ENCODE data around the gene P3H2.

Gene P3H2

DNA sequence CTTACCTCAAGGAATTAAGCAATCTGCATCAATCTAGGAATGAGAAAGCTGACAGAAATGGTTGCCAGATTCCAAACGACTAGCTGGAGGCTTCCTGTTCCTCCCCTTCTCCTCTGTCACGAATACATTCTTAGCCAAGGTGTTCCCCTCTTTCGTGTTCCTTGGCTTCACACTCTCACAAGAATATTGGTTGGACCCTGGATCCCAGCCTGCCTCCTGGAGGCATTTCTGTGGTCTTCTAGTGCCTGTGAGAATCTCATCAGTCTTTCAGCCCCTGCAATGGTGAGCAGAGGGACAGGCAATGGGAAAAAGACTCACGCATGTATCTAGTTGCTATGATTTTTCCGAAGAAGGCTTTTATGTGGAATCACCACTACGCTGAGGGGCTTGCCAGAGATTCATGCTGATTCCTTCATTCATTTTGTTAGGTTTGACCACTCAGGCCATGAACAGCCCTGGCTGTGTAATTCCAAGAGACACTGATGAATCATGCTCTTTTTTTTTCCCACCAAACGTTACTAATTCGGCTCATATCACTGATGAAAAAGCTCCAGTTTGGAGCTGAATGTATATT, 1.6 kb upstream of the P3H2 start:
- DNase-seq, result peak; percentile 13

DNA sequence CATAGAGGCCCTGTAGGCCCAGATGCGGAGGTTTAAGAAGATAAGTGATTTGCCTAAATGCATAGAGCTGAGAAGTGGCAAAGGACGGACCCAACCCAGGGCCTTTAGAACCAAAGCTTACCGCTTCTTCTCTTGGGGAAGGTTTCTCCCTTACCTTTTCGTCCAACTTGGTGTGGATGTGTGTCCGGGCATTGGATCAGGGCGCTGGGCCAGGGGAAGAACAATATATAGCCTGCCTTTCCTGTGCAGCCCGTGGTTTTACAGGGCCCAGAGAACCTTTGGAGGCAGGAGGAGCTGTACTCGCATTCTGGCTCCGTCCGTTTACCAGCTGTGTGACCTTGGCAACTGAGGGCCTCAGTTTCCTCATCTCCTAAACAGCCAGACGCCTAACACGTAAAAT, 686 bp upstream of the P3H2 start:
- DNase-seq, result no peak

DNA sequence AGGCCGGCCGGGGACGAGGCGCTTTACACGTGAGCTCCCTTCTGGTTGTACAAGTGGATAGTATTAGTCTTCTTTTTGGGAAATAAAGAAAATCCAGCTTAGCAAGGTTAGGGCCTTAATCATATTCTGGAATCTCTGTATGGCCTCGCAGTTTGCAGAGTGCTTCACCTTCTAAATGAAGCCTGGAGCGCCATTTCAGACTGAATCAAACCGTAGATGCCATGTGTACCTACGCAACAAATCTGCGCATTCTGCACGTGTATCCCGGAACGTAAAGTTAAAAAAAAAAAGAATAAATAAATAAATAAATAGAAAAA, 322 bp upstream of the P3H2 start:
- no peak for DNase-seq

DNA sequence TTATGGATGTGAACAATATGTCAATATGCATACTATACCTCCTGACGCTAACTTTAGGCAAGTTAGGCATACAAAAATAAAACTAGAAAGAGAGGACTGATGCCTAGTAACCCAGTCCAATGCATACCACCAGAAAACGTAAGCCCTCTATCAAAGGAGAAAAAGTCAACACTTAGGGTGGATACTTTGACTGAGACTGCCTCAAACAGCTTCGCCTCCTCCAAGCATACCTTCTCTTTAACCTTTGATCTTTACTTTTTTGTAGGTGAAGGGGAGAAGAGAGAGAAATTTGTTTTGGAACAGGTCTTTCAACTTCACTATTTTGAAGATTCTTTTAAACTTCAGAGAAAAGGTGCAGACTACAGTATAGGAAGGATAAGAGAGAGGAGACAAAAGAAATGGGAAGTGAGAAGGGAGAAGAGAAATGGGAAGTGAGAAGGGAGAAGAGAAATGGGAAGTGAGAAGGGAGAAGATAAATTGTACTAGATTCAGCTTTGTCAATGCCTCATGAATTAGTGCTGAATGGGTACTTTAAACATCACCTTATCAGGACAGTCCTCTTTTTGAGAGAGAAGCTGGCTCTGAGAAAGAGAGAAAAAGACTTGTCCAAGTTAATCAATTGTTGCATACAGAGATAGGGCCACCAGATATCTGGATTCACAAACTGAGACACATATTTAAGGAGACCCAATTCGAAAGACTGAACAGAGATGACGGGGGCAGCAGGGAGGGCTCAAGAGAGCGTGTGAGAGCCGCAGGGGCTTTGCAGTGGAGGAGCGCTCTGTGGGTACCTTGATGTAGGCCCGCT, 1.0 kb downstream of the P3H2 start:
- no peak for DNase-seq

DNA sequence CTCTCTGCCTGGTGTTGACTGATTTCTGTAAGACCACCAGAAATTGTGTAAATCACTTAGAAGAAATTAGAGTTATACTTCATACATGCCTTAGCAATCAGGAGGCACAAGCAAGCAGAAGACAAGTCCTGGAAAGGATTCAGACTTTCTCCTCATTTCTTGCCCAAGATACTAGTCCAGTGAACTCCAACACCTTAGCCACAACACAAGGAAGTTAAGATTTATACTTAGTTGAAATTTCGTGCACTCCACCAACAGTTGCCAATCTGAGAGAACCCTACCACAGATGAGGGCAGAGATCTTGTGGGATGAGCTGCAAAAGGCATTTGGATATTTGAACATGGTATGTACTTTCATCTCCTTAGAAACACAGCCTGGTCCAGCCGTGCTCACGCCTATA, 2.3 kb downstream of the P3H2 start:
- DNase-seq, result peak; percentile 16

DNA sequence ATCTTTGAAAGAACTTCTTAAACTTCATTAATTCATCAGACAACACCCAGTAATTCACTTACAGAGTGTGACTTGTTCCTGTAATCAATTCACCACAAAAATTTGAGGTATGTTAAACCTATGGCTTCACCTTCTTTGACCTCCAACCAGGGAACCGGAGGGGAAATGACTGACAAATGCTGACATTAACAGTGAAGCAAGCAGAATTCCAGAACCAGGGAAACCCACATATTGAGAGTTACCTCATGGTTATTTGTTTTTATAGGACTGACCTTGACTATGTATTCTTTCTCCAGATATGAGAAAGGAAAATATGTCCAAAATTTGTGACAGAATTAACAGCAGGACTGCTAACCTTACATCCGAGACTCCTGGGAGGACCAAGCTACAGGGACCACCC, 2.7 kb downstream of the P3H2 start:
- peak; percentile 29 for DNase-seq

DNA sequence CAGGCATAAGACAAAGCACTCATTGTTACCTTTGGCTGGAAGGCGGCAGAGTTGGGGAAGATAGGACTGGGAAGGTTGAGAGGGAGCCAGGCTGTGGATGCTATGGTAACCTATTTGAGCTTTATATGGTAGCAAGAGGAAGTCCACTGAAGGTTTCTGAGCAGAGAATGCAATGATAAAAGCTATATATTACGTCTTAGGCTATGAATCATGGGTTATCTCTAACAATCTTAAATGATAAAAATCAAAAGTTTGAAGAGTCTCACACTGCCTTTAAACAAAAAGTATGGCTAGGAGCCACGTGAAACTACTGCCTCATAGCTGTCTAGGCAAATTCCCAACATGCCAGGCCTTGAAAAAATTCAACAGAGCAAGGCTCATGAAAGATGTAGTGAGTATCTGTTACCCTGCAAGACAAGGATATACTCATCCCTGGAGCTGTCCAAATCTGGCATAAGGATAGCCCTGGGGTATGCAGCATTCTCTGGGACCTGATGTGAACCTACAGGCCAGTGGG, 4.1 kb downstream of the P3H2 start:
- DNase-seq, result peak; percentile 24

DNA sequence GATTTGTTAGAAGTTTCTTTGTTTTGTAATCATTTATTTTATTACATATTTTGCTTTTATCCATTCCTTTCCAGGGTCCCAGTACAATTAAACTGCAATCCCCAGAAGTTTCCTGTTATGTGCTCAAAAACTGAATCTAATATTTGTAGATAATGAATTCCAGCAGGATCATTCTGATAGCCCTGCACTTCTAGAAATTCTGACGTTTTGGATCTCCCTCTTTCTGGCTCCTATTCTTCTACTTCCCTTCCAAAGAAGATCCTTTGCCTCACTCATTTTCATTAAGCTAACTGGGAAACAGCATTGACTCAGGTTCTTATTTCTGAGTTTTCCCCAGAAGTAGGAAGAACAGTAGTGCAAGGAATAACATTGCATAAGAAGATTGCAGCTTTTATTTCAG, 9.9 kb downstream of the P3H2 start:
- DNase-seq, result peak; percentile 42

DNA sequence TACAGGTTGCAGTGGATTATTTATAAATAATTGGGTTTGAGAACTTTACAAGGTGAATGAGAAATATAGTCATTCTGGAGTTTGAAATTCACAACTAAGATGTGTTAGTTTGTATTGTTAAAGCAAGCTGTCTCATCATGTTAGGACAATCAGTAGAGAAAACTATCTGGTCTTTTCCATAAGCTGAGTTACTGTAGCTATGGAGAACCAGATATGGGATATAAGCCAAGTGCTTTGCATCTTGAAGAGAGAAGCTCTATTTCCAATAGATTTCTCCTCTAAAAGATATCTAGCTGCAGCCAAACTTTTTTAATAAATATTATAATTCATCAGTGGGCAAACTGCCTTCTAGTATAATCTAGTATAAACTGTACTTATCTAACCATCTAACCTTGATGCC, 11.3 kb downstream of the P3H2 start:
- peak; percentile 42 for DNase-seq

DNA sequence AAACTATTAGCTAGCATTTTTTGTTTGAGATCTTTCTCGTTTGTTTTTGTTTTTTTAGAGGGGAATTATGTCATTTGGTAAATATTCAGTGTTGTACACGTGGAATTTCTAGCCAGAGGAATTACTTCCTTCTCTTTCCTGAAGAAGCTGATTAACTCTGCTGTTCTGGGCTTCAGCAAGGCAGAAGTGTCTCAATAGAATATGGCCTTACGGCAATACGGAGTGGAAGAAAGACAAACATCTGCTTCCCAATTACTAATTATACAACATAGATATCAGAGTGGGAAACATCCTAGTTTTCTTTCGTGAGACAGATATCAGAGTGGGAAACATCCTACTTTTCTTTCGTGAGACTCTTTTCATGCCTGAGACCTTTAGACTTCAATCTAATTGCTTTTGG, 11.9 kb downstream of the P3H2 start:
- DNase-seq, result no peak

DNA sequence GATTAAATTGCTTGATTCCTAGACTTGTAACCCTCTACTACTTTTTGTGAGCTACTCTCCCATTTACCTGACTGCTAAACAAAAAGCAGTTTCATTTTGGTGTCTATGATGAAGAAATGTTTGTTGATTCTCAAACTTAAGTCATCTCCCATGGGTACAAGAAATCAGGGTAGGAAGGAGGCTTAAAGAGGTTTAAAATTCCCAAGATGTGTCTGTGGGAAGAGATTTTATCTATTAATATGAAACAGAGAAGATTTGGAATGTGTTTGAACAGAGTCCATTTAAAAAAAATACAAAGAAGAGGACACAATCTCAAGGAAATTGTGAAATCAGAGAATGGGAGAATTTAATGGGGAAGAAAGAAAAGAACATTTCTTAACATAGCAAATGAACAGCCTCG, 14.8 kb downstream of the P3H2 start:
- no peak for DNase-seq

DNA sequence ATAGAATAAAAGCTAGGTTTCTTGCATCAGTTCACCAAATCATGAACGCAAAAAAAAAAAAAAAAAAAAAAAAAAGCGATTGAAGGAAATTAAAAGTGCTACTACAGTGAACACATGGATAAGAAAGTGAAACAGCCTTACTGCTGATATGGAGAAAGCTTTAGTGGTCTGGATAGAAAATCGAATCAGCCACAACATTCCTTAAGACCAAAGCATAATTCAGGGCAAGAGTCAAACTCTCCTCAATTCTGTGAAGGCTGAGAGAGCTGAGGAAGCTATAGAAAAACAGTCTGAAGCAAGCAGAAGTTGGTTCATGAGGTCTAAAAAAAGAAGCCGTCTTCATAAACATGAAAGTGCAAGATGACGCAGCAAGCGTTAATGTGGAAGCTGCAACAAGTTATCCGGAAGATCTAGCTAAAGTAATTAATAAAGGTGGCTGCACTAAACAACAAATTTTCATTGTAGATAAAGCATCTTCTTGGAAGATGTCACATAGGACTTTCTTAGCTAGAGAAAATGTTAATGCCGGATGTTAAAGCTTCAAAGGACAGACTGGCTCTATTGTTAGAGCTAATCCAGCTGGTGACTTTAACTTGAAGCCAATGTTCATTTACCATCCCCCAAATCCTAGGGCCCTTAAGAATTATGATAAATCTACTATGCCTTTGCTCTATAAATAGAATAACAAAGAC, 19.2 kb downstream of the P3H2 start:
- peak; percentile 71 for DNase-seq

DNA sequence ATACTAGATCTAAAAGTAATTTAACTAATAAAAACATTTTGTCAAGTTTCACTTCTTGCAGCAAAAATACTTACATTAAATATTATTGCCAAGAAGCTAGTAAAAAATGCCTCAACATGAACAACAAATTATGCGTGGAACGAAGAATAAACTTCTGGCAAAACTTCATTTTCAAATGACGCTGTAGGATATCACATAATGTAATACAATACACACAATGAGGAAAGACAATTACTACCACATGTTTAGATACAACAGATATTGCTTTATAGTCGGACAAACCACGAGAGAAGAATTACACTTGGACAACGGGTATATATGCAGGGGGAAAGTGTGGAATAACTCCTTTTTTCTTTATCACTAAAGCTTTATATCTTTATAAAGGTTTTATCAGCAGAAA, 21.6 kb downstream of the P3H2 start:
- DNase-seq, result no peak

DNA sequence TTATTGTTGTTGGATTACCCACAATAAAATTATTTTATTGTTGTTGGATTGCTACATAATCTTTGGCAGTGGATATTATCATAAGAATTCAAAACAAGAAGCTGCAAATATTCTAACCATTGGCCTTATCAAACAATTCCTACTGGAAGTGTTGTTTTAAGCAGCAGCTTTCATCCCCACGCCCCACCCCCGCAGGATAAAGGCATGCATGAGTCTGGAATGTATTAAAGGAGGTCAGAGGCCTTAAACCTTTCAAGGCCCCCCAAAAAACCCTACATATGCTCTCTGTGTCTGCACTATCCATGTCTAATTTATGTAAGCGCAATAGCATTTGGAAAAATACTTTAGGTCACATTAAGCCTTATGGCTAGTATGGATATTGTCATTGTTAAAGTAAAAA, 23.1 kb downstream of the P3H2 start:
- no peak for DNase-seq

DNA sequence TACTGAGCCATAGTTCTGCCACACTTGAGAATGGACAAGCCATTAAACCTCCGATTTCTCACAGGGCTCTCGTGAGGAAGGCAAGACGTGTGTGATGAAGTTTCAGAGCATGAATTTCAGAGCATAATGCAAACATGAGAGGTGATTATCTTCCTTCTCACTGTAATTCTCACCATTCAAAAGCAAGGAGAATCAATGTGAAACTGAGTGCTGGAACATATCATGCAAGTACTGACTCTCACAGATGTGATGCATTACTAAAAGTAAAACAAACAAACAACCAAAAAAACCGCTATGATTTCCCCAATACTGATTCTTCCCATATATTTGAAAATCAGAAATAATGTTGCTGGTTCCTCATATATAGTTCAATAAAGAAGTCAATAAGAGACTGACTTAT, 23.7 kb downstream of the P3H2 start:
- no peak for DNase-seq

DNA sequence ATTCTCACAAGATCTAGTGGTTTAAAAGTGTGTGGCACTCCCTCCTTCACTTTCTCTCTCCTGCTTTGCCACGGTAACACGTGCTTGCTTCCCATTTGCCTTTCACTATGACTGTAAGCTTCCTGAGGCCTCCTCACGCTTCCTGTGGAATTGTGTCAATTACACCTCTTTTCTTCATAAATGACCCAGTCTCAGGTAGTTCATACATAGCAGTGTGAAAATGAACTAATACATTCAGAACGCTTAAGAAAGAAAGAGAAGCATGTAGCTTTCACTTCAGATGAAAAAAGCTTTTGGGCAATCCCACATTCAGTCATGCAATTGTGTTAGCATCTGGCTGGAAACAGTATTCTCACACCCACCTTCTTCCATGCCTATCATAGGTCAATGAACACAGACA, 24.4 kb downstream of the P3H2 start:
- no peak for DNase-seq

DNA sequence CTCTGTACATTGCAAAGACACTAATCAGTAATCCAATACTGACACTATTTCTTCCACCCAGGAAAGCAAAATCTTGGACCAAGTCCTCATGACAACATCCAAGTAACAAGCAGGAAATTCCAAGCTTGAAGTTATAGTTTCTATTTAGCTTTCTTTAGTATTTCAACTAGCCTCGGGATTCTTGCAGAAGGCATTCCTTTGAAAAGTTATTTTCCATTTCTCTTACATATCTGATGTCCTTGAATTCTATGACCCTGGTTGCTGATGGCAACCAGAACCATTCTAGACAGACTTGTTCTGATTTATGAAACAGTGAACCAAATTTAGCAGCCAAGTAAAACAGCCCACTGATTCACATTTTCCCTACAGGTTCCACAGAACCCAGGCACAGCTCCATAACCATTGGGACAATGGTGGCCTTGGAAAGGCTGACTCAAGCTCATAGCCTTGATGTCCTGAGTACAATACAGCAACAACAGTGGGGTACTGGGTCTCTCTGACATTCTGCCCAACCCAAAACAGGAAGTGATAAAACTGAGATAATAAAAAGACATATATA, 26.5 kb downstream of the P3H2 start:
- no peak for DNase-seq

DNA sequence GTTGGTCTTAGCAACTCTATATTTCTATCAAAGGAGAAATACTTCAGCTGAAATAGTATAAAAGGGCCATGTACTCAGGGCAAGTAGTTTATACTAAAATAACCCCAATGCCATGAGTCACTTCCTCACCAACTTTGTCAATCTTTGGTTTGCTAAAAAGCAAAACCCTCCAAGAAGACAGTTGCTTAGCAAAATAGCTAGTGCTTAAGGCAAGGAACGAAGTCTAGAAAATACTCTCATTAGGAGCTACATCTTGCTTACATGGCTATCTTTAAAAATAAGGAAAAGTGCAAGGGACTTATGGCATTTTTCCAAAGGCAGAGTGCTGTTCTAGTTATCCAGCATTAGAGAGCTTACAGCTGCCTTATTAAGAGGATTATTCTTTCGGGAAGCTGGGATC, 28.4 kb downstream of the P3H2 start:
- DNase-seq, result peak; percentile 62

DNA sequence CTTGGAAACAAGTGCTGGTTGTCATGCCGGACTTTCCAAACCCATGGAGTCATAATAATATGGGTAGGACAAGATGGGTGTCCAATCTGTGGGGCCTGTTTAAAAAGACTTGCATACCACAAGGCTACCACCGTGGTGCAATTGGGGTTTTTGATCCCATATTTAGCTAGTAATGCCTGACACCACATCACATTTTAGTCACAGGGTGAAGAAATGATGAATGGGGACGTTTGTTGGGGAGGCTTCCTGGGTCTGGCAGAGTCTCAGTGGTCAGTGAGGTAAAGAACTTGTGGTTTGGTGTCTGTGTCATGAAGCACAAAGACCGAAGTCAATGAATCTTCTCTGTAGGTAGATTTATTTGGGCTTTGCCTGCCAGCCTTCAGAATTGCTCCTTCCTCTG, 31.0 kb downstream of the P3H2 start:
- DNase-seq, result no peak

DNA sequence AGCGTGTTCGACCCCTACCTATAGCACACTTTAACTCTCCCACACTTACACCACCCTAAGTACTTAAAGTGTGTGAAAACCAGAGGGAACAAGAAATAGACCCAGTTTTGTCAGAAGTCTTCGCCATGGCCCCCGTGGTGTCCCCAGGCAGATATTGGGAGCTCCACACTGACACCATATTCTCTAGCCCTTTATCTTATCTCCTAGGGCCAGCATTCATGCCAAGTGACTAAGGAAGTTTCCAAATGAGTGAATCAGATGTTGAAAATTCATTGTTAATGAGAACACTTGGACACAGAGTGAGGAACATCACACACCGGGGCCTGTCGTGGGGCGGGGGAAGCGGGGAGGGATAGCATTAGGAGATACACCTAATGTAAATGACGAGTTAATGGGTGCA, 31.8 kb downstream of the P3H2 start:
- no peak for DNase-seq

DNA sequence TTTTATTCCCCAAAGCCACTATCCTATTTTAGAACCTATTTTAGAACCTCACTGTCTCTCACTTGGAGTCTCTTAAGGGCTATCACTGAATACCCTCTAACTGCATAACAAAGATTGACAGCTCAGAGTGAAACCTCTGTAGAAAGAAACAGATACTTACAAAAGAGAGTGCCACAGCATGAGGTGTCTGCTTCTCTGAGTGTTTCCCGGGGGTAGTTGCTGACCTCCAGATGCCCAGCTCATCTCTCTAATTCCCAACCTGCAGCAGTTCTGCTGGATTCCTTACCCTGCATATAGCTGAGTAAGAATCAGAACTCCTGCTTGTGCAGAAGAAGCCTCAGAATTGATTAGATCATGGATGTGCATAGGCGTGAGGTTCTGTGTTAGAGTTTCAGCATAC, 34.5 kb downstream of the P3H2 start:
- DNase-seq, result peak; percentile 58

DNA sequence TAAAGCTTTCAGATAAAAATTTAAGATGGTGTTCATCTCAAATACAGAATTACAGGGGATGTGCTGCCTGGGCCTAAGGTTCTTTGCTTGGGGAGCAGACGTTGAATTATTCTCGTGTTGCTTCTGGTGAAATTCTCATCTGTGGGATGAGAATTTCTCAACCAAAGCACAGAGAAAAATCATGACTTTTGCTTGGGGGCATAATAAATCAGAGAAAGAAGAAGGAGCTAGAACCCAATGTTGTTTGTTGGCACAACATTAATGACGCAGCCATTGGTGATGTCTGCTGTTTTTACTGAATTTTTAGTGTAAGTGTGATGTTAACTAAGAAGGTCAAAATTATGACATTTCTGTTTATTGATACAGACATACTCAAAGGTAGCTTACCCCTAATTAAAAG, 35.7 kb downstream of the P3H2 start:
- no peak for DNase-seq

DNA sequence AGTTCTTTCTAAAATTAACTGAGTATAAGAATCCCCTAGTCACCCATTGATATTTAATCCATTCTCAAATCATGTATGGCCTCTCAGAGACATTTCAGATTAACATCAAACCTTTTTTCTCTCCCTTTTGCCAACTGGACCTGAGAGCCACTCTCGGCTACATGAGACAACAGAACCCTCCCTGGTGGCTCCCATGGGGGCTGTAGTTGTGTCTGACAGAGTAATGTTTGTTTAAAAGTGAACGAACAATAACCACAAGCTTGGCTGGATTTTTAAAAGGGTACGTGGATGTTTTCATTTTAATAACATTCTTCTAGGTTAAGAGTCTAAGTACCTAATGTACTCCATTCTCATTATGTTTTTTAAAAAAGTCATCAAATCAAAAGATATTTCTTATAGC, 37.1 kb downstream of the P3H2 start:
- DNase-seq, result peak; percentile 63

DNA sequence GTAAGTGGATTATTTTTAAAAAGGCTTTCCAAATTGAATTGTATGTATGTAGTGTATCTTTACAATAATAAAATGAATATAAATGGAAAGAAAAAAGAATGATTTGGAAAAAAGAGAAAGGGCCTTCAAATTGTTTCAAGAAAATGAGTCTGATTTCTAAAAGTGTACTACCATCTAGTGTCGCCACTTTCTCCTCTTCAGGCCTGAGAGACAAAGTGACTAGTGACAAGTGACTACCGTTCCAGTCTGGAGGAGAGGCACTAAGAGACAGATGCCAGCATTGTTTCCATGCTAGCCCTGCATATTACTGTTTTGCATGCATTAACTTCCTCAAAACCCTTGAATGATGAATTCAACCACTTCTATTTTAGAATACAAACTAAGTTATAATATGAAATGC, 39.3 kb downstream of the P3H2 start:
- DNase-seq, result no peak

Measured in eye (tissue), 1 donor.